Stimulated activated CD4-positive, alpha-beta T cell treated with anti-CD3 and anti-CD28 coated beads, Interleukin-2, amount 100 ng/mL, for 4 hours (primary cell): Measurements from ENCODE around the gene FEN1.

Source experiments
- DNase-seq: peaks from one replicate; pipeline ENCODE4 v3.0.0-alpha.2; 2020; ENCODE audit warnings: low read depth

The FEN1 gene

DNA sequence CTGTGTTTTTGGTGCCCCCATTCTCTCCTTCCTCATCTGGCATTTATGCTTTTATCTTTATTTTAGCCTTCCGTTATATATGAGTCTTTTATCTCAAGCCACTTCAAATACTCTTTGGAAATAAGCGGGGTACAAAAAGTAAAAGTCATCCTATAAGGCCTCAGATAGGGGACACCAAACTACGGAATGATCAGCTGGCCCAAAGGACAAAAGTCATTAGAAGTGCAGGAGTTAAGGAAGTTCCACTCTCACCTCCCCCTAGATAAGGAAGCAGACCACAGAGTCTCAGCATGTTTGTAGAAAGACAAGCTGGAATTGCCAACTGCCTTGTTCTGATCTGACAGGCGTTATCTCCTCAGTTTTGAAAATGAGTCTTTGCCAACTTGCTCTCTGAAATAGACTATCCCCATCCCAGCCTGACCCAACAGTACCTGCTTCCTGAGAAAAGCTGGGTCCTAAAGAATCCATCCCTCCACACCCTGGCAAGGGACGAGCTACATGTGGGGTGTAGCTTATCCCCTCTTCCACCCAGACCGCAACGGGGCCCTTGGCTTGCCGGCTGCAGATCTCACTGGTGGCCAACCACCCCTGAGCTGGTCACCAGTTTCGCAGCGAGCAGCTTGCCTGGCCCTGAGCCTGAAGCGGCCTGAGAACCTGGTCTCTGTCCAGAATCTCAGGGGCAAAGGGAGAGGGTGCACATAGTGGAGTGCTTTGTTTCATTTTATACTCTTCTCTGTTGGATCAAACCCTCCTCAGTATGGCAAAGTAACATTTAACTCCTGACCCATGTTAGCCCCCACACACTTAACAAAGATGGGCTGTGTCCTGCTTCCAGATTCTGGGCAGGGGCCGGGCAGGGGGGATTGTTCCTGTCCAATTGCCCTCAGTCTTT lies 49.2 kb downstream of the FEN1 start:
- DNase-seq: no peak

DNA sequence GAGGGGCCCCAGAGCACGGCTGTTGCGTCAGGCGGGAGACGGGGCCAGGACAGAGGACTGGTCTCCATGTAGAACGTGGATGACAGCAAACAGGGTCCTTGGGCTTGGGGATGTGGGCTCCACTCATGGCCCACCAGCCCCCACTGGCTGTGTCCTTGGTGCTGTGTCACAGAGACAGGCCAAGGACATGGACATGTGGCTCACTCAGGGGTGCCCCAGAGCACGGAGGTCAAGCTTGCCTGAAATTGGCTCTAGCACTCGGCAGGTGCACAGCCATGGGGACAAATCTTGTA lies 49.8 kb downstream of the FEN1 start:
- DNase-seq: no peak

DNA sequence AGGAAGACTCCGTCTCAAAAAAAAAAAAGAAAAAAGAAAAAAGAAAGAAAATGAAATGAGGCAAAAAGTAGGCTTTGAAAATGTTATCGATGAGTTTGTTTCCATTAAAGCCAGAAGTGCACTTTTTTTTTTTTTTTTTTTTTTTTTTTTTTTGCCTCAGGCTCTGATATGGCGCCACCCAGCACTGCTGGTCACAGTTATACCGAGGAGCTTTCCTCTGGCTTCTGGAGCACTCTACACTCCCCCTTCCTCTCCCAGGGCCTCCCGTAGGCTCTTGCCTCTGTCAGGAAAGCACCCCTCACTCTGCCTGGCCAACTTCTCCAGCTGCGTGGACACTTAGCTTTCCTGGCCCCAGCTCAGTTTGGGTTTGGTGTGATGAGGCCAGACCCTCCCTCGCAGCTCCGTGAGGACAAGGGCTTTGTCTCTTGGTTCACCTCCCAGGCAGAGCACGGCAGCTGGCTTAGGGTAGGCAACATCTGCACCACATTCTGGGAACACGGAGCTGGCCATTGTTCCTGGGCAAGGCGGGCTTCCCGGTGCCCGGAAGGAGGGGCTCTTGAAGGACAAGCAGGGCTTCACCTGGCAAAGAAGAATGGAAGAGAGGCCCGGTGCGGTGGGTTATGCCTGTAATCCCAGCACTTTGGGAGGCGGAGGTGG lies 52.3 kb downstream of the FEN1 start:
- DNase-seq: no peak

DNA sequence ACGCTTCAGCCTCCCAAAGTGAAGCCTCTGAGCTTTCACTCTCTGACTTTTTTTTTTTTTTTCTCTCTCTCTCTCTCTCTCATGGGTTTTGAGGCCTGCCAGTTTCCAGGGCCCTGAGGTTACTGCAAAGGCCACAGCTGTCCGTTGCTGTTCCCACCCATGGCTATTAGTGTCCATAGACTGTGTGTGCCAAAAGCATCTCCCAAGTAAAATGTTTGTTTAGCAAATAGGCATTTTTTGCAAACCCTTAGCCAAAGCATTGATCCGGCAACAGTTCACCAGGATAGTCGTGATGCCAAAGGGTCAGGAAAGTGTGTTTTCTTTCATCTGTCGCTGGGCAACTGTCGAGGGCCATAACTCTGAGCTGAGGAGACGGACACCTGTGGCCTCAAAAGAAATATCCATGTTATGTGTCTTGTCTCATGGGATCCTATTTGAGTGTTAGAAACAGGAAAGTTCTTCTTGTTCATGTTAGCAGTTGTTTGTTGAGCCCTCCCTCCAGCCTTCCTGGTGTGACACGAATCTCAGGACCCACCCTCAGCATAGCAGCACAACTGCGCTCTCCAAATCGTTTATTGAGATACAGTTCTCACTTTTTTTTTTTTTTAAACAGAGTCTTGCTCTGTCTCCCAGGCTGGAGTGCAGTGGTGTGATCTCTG lies 53.8 kb downstream of the FEN1 start:
- DNase-seq: no peak
